HepG2 (cell line): Measurements from ENCODE around the gene GPSM1. TPM values are rescaled to one million over a fixed set of nuclear protein-coding genes. Genes with fewer than 3 reads are reported as not detected.

ENCODE experiments used
- FOXK2 ChIP-seq: fragments of 450-650 bp; IDR thresholded peaks from 2 replicates; pipeline ENCODE4 v1.6.1; 2016
- GRHL1 ChIP-seq: sonication (generic); formaldehyde crosslinking; conservative IDR thresholded peaks from 2 replicates; pipeline ENCODE4 v1.8.0; 2022; ENCODE audit warnings: missing genetic modification reagents
- HINFP ChIP-seq: sonication (generic); formaldehyde crosslinking; IDR thresholded peaks from 2 replicates; pipeline ENCODE4 v1.4.0; 2020; ENCODE audit warnings: low read depth, mild to moderate bottlenecking, missing genetic modification reagents
- HOMEZ ChIP-seq: IDR thresholded peaks from 2 replicates; pipeline ENCODE4 v1.6.1; 2016; ENCODE audit warnings: low read depth
- MXD1 ChIP-seq: sonication (generic); formaldehyde crosslinking; IDR thresholded peaks from 2 replicates; pipeline ENCODE4 v1.4.0; 2020; ENCODE audit warnings: mild to moderate bottlenecking, missing genetic modification reagents
- SOX6 ChIP-seq, 2 experiments: fragments of 450-650 bp in 1 of 2; sonication (generic) in 1 of 2; formaldehyde crosslinking in 1 of 2; IDR thresholded peaks; 2 replicates each; pipeline versions ENCODE4 v1.4.0 to v1.6.1; 2017 to 2020; ENCODE audit warnings: antibody characterized with exemption in 1 of 2, mild to moderate bottlenecking in 1 of 2, missing genetic modification reagents in 1 of 2
- THAP8 ChIP-seq: sonication (generic); formaldehyde crosslinking; IDR thresholded peaks from 2 replicates; pipeline ENCODE4 v1.5.1; 2020; ENCODE audit warnings: missing genetic modification reagents, mild to moderate bottlenecking, borderline replicate concordance
- ZBTB3 ChIP-seq: sonication (generic); formaldehyde crosslinking; IDR thresholded peaks from 2 replicates; pipeline ENCODE4 v1.4.0; 2020; ENCODE audit warnings: low read depth, mild to moderate bottlenecking, moderate library complexity, missing genetic modification reagents, borderline replicate concordance
- ZBTB7B ChIP-seq: sonication (generic); formaldehyde crosslinking; IDR thresholded peaks from 2 replicates; pipeline ENCODE4 v1.4.0; 2020; ENCODE audit warnings: missing genetic modification reagents
- ZFP41 ChIP-seq: sonication (generic); formaldehyde crosslinking; IDR thresholded peaks from 2 replicates; pipeline ENCODE4 v1.4.0; 2020; ENCODE audit warnings: mild to moderate bottlenecking, missing genetic modification reagents, borderline replicate concordance
- ZNF354B ChIP-seq: sonication (generic); formaldehyde crosslinking; IDR thresholded peaks from 2 replicates; pipeline ENCODE4 v1.8.0; 2022; ENCODE audit warnings: mild to moderate bottlenecking, missing genetic modification reagents
- ZNF44 ChIP-seq: sonication (generic); formaldehyde crosslinking; IDR thresholded peaks from 2 replicates; pipeline ENCODE4 v1.5.1; 2020; ENCODE audit warnings: mild to moderate bottlenecking, missing genetic modification reagents
- ZNF460 ChIP-seq: sonication (generic); formaldehyde crosslinking; IDR thresholded peaks from 2 replicates; pipeline ENCODE4 v1.5.1; 2020; ENCODE audit warnings: missing genetic modification reagents, mild to moderate bottlenecking, borderline replicate concordance
- ZNF619 ChIP-seq: sonication (generic); formaldehyde crosslinking; IDR thresholded peaks from 2 replicates; pipeline ENCODE4 v1.4.0; 2020; ENCODE audit warnings: mild to moderate bottlenecking, missing genetic modification reagents
- polyA plus RNA-seq, 8 experiments: library from polyadenylated mRNA; depleted of rRNA in 3 of 8; stranded (reverse) in 7 of 8; unstranded in 1 of 8; fragments of >200 nt; fragmentation: Illumina TruSeq in 4 of 8; extraction: Trizol in 4 of 8; gene quantifications; 2 replicates each; pipeline versions ENCODE4 v1.2.1 to v1.2.3, GENCODE V29; 2011 to 2016; ENCODE audit warnings: low read depth in 4 of 8, missing spikeins in 1 of 8, mixed read lengths in 1 of 8; ENCODE audit not compliant: insufficient read depth in 1 of 8
- total RNA-seq, 5 experiments: library from RNA; depleted of rRNA; stranded (reverse); fragments of >200 nt; fragmentation: Illumina TruSeq; extraction: Trizol; gene quantifications; 2 replicates each; pipeline ENCODE4 v1.2.3, GENCODE V29; 2016; ENCODE audit warnings: low read depth in 1 of 5
- TF ChIP-seq, protein P1 (sequence below): sonication (generic); formaldehyde crosslinking; IDR thresholded peaks from 2 replicates; pipeline ENCODE4 v1.4.0; 2020; ENCODE audit warnings: missing genetic modification reagents

GPSM1 gene
- total and polyA plus RNA-seq, 2 of the 13 experiments (the other 11 are each of a cell fraction or from before 2014, with no cell fraction given): 1.0 to 2.4 TPM

GRCh38 chr9:136363106-136363948 is 36.0 kb downstream of the GPSM1 start, which contains the start of gene DNLZ (continued):
- TF ChIP-seq HINFP (no peak), ZBTB7B (CRISPR knock-in tag) (peak; percentile 84), MXD1 (CRISPR knock-in tag) (peak; percentile 86), FOXK2 (no peak), ZNF354B (CRISPR knock-in tag) (peak; percentile 84; the same call in 1 of the 2 replicates), ZBTB3 (no peak), HOMEZ (no peak; the same call in 1 of the 2 replicates), ZNF460 (CRISPR knock-in tag) (no peak), GRHL1 (no peak), ZNF619 (CRISPR knock-in tag) (0 out of 2 replicates have a peak, but pooled peaks have one; percentile 31), SOX6 (IDR thresholded peaks at IDR 0.05) (no peak), SOX6 (CRISPR knock-in tag; IDR thresholded peaks at IDR 0.05) (no peak), ZNF44 (CRISPR knock-in tag) (peak; percentile 26; the same call in 1 of the 2 replicates), ZFP41 (no peak), THAP8 (CRISPR knock-in tag) (no peak)
- TF ChIP-seq, protein P1, sequence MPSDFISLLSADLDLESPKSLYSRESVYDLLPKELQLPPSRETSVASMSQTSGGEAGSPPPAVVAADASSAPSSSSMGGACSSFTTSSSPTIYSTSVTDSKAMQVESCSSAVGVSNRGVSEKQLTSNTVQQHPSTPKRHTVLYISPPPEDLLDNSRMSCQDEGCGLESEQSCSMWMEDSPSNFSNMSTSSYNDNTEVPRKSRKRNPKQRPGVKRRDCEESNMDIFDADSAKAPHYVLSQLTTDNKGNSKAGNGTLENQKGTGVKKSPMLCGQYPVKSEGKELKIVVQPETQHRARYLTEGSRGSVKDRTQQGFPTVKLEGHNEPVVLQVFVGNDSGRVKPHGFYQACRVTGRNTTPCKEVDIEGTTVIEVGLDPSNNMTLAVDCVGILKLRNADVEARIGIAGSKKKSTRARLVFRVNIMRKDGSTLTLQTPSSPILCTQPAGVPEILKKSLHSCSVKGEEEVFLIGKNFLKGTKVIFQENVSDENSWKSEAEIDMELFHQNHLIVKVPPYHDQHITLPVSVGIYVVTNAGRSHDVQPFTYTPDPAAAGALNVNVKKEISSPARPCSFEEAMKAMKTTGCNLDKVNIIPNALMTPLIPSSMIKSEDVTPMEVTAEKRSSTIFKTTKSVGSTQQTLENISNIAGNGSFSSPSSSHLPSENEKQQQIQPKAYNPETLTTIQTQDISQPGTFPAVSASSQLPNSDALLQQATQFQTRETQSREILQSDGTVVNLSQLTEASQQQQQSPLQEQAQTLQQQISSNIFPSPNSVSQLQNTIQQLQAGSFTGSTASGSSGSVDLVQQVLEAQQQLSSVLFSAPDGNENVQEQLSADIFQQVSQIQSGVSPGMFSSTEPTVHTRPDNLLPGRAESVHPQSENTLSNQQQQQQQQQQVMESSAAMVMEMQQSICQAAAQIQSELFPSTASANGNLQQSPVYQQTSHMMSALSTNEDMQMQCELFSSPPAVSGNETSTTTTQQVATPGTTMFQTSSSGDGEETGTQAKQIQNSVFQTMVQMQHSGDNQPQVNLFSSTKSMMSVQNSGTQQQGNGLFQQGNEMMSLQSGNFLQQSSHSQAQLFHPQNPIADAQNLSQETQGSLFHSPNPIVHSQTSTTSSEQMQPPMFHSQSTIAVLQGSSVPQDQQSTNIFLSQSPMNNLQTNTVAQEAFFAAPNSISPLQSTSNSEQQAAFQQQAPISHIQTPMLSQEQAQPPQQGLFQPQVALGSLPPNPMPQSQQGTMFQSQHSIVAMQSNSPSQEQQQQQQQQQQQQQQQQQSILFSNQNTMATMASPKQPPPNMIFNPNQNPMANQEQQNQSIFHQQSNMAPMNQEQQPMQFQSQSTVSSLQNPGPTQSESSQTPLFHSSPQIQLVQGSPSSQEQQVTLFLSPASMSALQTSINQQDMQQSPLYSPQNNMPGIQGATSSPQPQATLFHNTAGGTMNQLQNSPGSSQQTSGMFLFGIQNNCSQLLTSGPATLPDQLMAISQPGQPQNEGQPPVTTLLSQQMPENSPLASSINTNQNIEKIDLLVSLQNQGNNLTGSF (CRISPR knock-in tag): peak; percentile 71; the same call in 1 of the 2 replicates
